Mucosa of descending colon (tissue), 3 donors: ENCODE data around the gene KSR2. TPM values are rescaled to one million over a fixed set of nuclear protein-coding genes. Genes with fewer than 3 reads are reported as not detected.
A peak's percentile ranks its signal among the peaks of the same experiment; 100 is the strongest.

Source experiments
- ATAC-seq: fragments of 200-7000 bp; cut with Tn5 transposase; one replicate; pipeline ENCODE4 v1.9.1; 2020; ENCODE audit warnings: mild to moderate bottlenecking, moderate library complexity
- DNase-seq, 3 donors: peaks; one replicate each; pipeline ENCODE4 v3.0.0-alpha.2; 2020
- H3K36me3 ChIP-seq: fragments of 200-600 bp; one replicate; pipeline ENCODE4 v1.8.0; 2021; ENCODE audit warnings: low read depth, mild to moderate bottlenecking
- H3K4me1 ChIP-seq: fragments of 200-600 bp; one replicate; pipeline ENCODE4 v1.8.0; 2021; ENCODE audit warnings: low read depth, mild to moderate bottlenecking
- H3K4me3 ChIP-seq: fragments of 200-600 bp; one replicate; pipeline ENCODE4 v1.8.0; 2021; ENCODE audit warnings: mild to moderate bottlenecking
- H3K9me3 ChIP-seq: fragments of 200-600 bp; one replicate; pipeline ENCODE4 v1.8.0; 2021; ENCODE audit warnings: mild to moderate bottlenecking
- CTCF ChIP-seq: fragments of 200-600 bp; IDR thresholded peaks from one replicate; pipeline ENCODE4 v1.8.0; 2022; ENCODE audit warnings: antibody characterized with exemption, mild to moderate bottlenecking
- intact Hi-C, 2 donors: fragments of 100-400 bp; cut with DNase I in 1 of 2; cut with micrococcal nuclease in 1 of 2; formaldehyde crosslinking; loops; one replicate each; pipeline versions ENCODE4 v1.11.0 to v1.11.1; 2022; cut with DNase I, micrococcal nuclease
- total RNA-seq, 3 donors: library from RNA; stranded (reverse); fragmentation: NEBNext Ultra II Directional in 2 of 3; extraction: Animal tissue kit (Norgen Biotek cat#: 25700) in 2 of 3; gene quantifications; one replicate each; pipeline versions ENCODE4 v1.2.1 to v1.2.4, GENCODE V29; 2021 to 2023
- donor health status: DM: no; HTN: no; CAD: no; lungs with moderate emphysema.
- donor health status: DM: no; HTN: no; CAD: no.
- donor health status: DM: no; HTN: yes; CAD: no.

Gene KSR2
- total RNA-seq, 3 donors from 2014 or later: 1.4 to 2.8 (median 2.5) TPM

DNA sequence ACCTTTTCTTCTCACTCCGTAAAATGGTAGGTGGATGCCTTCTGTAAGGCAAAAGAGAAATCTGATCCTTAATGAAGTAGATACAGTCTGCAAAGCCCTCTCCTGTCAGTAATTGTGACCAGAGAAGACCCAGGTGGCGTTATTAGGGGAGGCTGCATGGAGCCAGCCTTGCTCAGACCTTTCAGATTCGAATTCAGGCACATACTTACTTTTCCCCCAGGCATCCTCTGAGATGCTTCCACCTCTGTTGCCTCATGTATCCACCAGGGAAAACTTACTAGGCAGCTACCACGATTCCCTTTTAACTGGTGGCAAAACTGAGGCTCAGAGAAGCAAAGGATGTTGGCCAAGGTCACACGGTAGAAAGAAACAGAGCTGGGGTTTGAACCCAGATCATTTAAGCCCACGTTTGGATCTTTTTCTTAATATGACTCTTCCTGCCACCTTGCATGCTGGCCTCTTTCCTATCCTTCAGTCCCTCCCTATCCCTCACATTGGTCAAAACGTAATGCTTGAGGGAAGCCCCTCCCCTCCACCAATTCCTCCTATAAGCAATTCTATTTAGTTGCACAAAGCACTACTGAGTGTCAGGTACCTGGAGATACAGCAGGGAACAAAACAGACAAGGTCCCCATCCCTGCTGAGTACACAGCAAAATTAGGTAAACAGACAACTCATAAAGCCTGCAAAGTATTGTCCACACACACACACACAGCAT, 179.4 kb downstream of the KSR2 start:
- no peak for TF ChIP-seq CTCF
- Histone ChIP-seq H3K4me3 (no peak overlapping the region), H3K36me3 (no peaks in the 10 kb centered on the region), H3K4me1 (no peaks in the 10 kb centered on the region), H3K9me3 (no peaks in the 10 kb centered on the region)
- DNase-seq (no peak), ATAC-seq (peak; percentile 9)
- intact Hi-C loops: no loop called here

- no peaks in the 10 kb centered on the region for H3K4me1 ChIP-seq
- H3K4me3 ChIP-seq: no peak overlapping the region
- ATAC-seq (no peak), DNase-seq (no peak)
- no peak for TF ChIP-seq CTCF
- intact Hi-C loops: no loop called here
- H3K9me3 ChIP-seq: no peaks in the 10 kb centered on the region
- H3K36me3 ChIP-seq: no peaks in the 10 kb centered on the region
These were observed 190.1 kb downstream of the KSR2 start for GRCh38 chr12:117778656-117779055.

DNA sequence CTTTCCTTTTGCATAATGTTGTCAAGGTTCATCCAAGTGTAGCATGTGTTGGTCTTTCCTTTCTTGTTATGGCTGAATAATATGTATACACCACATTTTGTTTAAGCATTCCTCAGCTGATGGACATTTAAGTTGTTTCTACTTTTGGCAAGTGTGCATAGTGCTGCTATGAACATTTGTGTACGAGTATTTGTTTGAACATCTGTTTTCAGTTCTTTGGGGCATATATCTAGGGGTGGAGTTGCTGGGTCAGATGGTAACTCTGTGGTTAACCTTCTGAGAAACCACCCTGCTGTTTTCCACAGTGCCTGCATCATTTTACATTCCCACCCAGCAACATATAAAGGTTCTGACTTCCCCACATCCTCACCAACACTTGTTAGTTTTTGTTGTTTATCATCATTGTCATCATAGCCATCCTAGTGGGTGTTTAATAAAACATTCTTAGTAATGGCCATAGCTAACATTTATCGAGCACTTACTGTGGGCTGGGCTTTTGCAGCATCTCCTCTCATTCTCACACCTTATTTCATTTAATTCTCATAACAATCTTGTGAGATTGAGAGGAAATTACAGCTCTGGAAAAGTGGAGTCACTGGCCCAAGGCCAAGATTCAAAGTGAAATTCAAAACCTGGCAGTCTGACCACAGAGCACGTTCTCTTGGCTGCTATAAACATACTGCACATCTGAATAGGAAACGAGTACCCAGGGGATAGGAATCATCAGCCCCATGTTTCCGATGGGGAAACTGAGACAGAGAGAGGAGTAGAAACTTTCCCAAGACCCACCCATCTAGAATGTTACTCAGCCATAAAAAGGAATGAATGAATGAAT, 193.6 kb downstream of the KSR2 start:
- Histone ChIP-seq H3K4me3 (no peak overlapping the region), H3K4me1 (no peaks in the 10 kb centered on the region), H3K36me3 (no peaks in the 10 kb centered on the region), H3K9me3 (no peaks in the 10 kb centered on the region)
- intact Hi-C loops: no loop called here
- TF ChIP-seq CTCF: no peak
- ATAC-seq (no peak), DNase-seq (no peak)

DNA sequence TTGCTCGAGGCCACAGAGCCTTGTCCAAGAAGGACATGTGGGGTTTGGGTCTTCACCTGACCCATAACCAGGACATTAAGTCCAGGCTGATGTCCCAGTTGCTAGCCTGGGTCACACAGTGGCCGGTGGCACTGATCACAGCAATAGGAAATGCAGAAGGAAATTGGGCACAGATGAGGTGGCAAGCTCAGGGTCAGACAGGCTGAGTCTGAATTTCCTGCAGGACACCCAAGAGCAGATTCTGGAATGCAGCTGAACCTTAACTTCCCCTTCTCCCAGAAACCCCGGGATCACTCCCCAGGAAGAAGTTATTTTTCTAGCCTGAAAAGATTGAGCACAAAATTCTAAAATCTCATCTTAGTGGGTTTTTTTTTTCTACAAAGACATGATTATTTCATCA, 199.9 kb downstream of the KSR2 start:
- DNase-seq (no peak), ATAC-seq (no peak)
- Histone ChIP-seq H3K4me3 (no peak overlapping the region), H3K36me3 (no peaks in the 10 kb centered on the region), H3K9me3 (peaks cover 5% of the 10 kb centered on the region), H3K4me1 (no peaks in the 10 kb centered on the region)
- intact Hi-C loops: no loop called here
- TF ChIP-seq CTCF: no peak

DNA sequence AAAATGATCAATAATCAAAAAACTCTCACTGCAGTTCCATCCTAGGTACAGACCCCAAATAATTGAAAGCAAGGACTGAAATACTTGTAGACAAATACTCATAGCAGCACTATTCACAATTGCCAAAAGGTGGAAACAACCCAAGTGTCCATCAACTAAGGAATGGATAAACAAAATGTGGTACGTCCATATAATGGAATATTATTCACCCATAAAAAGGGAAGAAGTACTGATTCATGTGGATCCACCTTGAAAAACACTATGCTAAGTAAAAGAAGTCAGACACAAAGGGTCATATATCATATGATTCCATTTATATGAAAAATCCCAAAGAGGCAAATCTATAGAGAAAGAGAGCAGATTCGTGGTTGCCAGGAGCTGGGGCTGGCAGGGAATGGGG, 202.8 kb downstream of the KSR2 start:
- no peaks in the 10 kb centered on the region for H3K4me1 ChIP-seq
- H3K4me3 ChIP-seq: no peak overlapping the region
- DNase-seq: no peak
- ATAC-seq: no peak
- H3K9me3 ChIP-seq: peaks cover 5% of the 10 kb centered on the region
- intact Hi-C loops: no loop called here
- no peak for TF ChIP-seq CTCF
- H3K36me3 ChIP-seq: no peaks in the 10 kb centered on the region
